Panc1 (cell line): ENCODE measurements around the gene CYSTM1. TPM values are rescaled to one million over a fixed set of nuclear protein-coding genes. Genes with fewer than 3 reads are reported as not detected.

ENCODE experiments used
- ATAC-seq: fragments of 200-7000 bp; cut with Tn5 transposase; 2 replicates; pipeline ENCODE4 v1.9.1; 2020; ENCODE audit warnings: mild to moderate bottlenecking, moderate library complexity
- BruUV-seq: library from RNA; stranded (reverse); fragments of 400-500 nt; replicated peaks from 2 replicates; lab custom pipeline; 2021; lab: Mats Ljungman, UMichigan
- CTCF ChIA-PET: fragments of 300-600 bp; sonication (Branson Sonifier 250); formaldehyde crosslinking; loops from one replicate; lab custom pipeline; 2022; ENCODE audit warnings: antibody characterized with exemption; lab: Charles Lee
- POLR2A ChIA-PET: fragments of 300-600 bp; sonication (Branson Sonifier 250); formaldehyde crosslinking; loops from one replicate; lab custom pipeline; 2022; ENCODE audit warnings: antibody characterized with exemption; lab: Charles Lee
- DNase-seq: peaks from one replicate; pipeline ENCODE4 v3.0.0-alpha.2; 2010; ENCODE audit warnings: low read depth, low spot score
- H3K27ac ChIP-seq: 2 replicates; pipeline ENCODE4 v1.5.1; 2011; ENCODE audit warnings: mild to moderate bottlenecking, low read length, inconsistent platforms
- H3K27me3 ChIP-seq: fragments of 200-500 bp; sonication (Bioruptor generic); 2 replicates; pipeline ENCODE4 v1.6.0; 2014; ENCODE audit warnings: low read length, inconsistent platforms; ENCODE audit not compliant: control insufficient read depth, insufficient read depth
- H3K36me3 ChIP-seq: fragments of 200-500 bp; sonication (Bioruptor generic); 2 replicates; pipeline ENCODE4 v1.5.1; 2014; ENCODE audit warnings: inconsistent platforms, mild to moderate bottlenecking, low read length, moderate library complexity; ENCODE audit not compliant: control insufficient read depth, insufficient read depth
- H3K4me1 ChIP-seq: 2 replicates; pipeline ENCODE4 v1.5.1; 2011; ENCODE audit warnings: inconsistent platforms, mild to moderate bottlenecking, low read length, moderate library complexity; ENCODE audit not compliant: control insufficient read depth, insufficient read depth
- H3K4me3 ChIP-seq, 2 experiments: 2 replicates each; pipeline ENCODE4 v1.5.1; 2011 to 2012; ENCODE audit warnings: low read depth in 2 of 2, low read length in 2 of 2, mild to moderate bottlenecking in 2 of 2, inconsistent platforms in 1 of 2, moderate library complexity in 1 of 2
- H3K9me3 ChIP-seq: fragments of 200-500 bp; sonication (Bioruptor generic); 2 replicates; pipeline ENCODE4 v1.5.1; 2014; ENCODE audit warnings: low read depth, mild to moderate bottlenecking, inconsistent platforms, low read length, moderate library complexity; ENCODE audit not compliant: control insufficient read depth, insufficient read depth
- CTCF ChIP-seq: fragments of 450-650 bp; IDR thresholded peaks from 2 replicates; pipeline ENCODE4 v1.5.1; 2017; ENCODE audit warnings: mild to moderate bottlenecking
- POLR2AphosphoS5 ChIP-seq: IDR thresholded peaks from 2 replicates; pipeline ENCODE4 v1.6.1; 2012; ENCODE audit warnings: mild to moderate bottlenecking, low read depth, low read length, moderate library complexity
- REST ChIP-seq, 2 experiments: IDR thresholded peaks; 2 replicates each; pipeline ENCODE4 v1.6.1; 2011 to 2012; ENCODE audit warnings: low read depth in 2 of 2, control low read depth in 1 of 2, low read length in 1 of 2, mild to moderate bottlenecking in 1 of 2, moderate library complexity in 1 of 2; ENCODE audit not compliant: insufficient read depth in 1 of 2
- SIN3A ChIP-seq: IDR thresholded peaks from 2 replicates; pipeline ENCODE4 v1.6.1; 2012; ENCODE audit warnings: low read depth, mild to moderate bottlenecking, low read length, moderate library complexity, borderline replicate concordance; ENCODE audit not compliant: insufficient read depth
- TCF7L2 ChIP-seq: IDR thresholded peaks from 2 replicates; pipeline ENCODE4 v1.6.1; 2011; ENCODE audit warnings: mild to moderate bottlenecking, low read depth, low read length, inconsistent platforms
- in situ Hi-C: cut with HindIII; loops from 2 replicates; pipeline ENCODE4 v1.10.0; 2016; ENCODE audit warnings: low sequenced_read_pairs, low pct_unique_long_range_greater_than_20kb
- intact Hi-C: fragments of 100-400 bp; cut with micrococcal nuclease; formaldehyde crosslinking; loops from one replicate; pipeline ENCODE4 v1.10.0; 2022; ENCODE audit not compliant: unreplicated experiment
- total RNA-seq: library from RNA; stranded (reverse); gene quantifications from one replicate; pipeline ENCODE4 v1.2.1, GENCODE V29; 2021; ENCODE audit not compliant: unreplicated experiment

The CYSTM1 gene
- total RNA-seq, 1 experiment from 2014 or later, result 126 TPM

GRCh38 chr5:140205216-140205615, 30.2 kb downstream of the CYSTM1 start:
- Histone ChIP-seq H3K27me3 (no peaks in the 10 kb centered on the region), H3K4me1 (peaks cover 5% of the 10 kb centered on the region; the same call in 1 of the 2 replicates), H3K27ac (no peak overlapping the region), H3K4me3 (no peak overlapping the region), H3K9me3 (no peaks in the 10 kb centered on the region), H3K36me3 (no peaks in the 10 kb centered on the region)
- ATAC-seq (no peak), DNase-seq (no peak)
- ChIA-PET CTCF (interaction anchor here (0.7 kb wide), 1 partner anchor 280 kb away, joined by 3 read pairs; no protein-coding TSS in a partner anchor), POLR2A (no interaction called here)
- intact Hi-C loops (no loop called here), in situ Hi-C loops (no loop called here)
- no TSS peak for BruUV-seq
- no peak for TF ChIP-seq POLR2AphosphoS5
- no peak for TF ChIP-seq CTCF
- TF ChIP-seq TCF7L2, result no peak
- no peak for TF ChIP-seq REST (IDR thresholded peaks at IDR 0.05; ENCODE audit: insufficient read depth in 1 of 2, low read depth in 2 of 2, low read length in 1 of 2)
- TF ChIP-seq SIN3A, result no peak

GRCh38 chr5:140205952-140206351, 31.0 kb downstream of the CYSTM1 start:
- Histone ChIP-seq H3K4me3 (no peak overlapping the region), H3K27ac (no peak overlapping the region), H3K4me1 (peaks cover 5% of the 10 kb centered on the region; the same call in 1 of the 2 replicates), H3K9me3 (no peaks in the 10 kb centered on the region), H3K27me3 (no peaks in the 10 kb centered on the region), H3K36me3 (no peaks in the 10 kb centered on the region)
- ChIA-PET POLR2A (interaction anchor here (0.6 kb wide), 1 partner anchor 11 kb away, joined by 3 read pairs; no protein-coding TSS in a partner anchor), CTCF (interaction anchor here (0.6 to 0.7 kb wide), 2 partner anchors 21 to 280 kb away, joined by 3 to 4 read pairs; no protein-coding TSS in a partner anchor)
- TF ChIP-seq CTCF (no peak), REST (IDR thresholded peaks at IDR 0.05; ENCODE audit: insufficient read depth in 1 of 2, low read depth in 2 of 2, low read length in 1 of 2) (no peak), TCF7L2 (no peak), POLR2AphosphoS5 (no peak), SIN3A (no peak)
- in situ Hi-C loops, result no loop called here
- no peak for ATAC-seq
- no TSS peak for BruUV-seq
- intact Hi-C loops, result no loop called here
- DNase-seq, result no peak
